BLaER1 (cell line): ENCODE data around the gene APOL1.
A peak's percentile ranks its signal among the peaks of the same experiment; 100 is the strongest.

Experiments
- H3K27ac ChIP-seq: shearing (Covaris generic); formaldehyde crosslinking; 2 replicates; pipeline ENCODE4 v1.8.1; 2022
- H3K27me3 ChIP-seq: shearing (Covaris generic); formaldehyde crosslinking; 2 replicates; pipeline ENCODE4 v1.8.1; 2022
- H3K36me3 ChIP-seq: shearing (Covaris generic); formaldehyde crosslinking; 2 replicates; pipeline ENCODE4 v1.8.1; 2022
- H3K4me1 ChIP-seq: shearing (Covaris generic); formaldehyde crosslinking; 2 replicates; pipeline ENCODE4 v1.8.1; 2022
- H3K4me2 ChIP-seq: shearing (Covaris generic); formaldehyde crosslinking; 2 replicates; pipeline ENCODE4 v1.8.1; 2022
- H3K4me3 ChIP-seq: shearing (Covaris generic); formaldehyde crosslinking; 2 replicates; pipeline ENCODE4 v1.8.1; 2022
- H3K9ac ChIP-seq: shearing (Covaris generic); formaldehyde crosslinking; 2 replicates; pipeline ENCODE4 v1.8.1; 2022
- H3K9me3 ChIP-seq: shearing (Covaris generic); formaldehyde crosslinking; 2 replicates; pipeline ENCODE4 v1.8.1; 2022
- H4K20me1 ChIP-seq: shearing (Covaris generic); formaldehyde crosslinking; 2 replicates; pipeline ENCODE4 v1.8.1; 2022
- Cebpa-rat ChIP-seq: shearing (Covaris generic); IDR thresholded peaks from 2 replicates; pipeline ENCODE4 v1.8.1; 2022

The APOL1 gene

DNA sequence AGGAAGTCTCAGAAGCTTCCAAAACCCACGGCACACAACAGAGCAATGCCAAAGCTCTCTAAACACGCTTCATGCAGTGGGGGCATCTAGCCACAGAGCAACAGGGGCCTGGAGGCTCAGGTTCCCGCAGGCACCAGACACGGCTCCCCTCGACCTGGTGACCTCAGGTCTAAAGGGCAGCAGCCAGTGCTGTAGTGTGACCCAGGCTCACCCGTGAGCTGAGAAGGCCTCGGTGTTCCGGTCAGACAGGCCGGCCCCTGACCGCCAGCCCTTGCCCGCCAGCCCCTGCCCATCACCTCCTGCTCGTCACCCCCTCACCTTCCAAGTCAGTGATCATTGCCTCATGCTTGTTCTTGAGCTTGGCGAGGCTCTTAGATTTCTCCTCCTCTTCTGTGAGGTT lies 45.7 kb downstream of the APOL1 start:
- Histone ChIP-seq H3K36me3 (peaks cover 100% of the 10 kb centered on the region), H3K9ac (no peak overlapping the region), H4K20me1 (peaks cover 76% of the 10 kb centered on the region), H3K4me3 (no peak overlapping the region), H3K4me2 (no peak overlapping the region; the same call in 1 of the 2 replicates), H3K27me3 (no peaks in the 10 kb centered on the region), H3K4me1 (peaks cover 49% of the 10 kb centered on the region), H3K9me3 (peaks cover 31% of the 10 kb centered on the region), H3K27ac (0 out of 2 replicates have a peak overlapping the region, but pooled peaks have one; percentile 20)
- TF ChIP-seq Cebpa-rat, result no peak

DNA sequence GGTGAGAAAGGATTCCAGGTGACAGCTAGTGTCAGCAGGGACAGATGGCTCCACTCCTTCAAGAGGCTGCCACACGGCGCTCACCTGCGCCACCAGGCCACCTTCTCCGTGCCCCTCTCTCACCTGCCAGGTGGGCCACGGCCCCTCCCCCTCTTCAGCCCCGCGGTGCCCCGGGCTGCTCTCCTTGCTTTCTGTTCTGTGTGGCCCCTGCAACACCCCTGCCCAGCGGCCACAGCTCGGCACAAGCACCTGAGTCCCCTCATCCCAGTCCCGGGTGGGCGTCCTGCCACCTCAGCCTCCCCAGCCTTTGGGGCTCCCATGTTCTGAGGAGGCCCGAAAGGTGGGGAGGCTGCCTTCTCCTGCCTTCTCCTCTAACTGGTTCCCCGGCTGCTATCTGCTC lies 46.4 kb downstream of the APOL1 start:
- Histone ChIP-seq H3K9ac (peak overlapping the region; percentile 54; the same call in 1 of the 2 replicates), H3K27me3 (no peaks in the 10 kb centered on the region), H3K4me2 (peak overlapping the region; percentile 80), H3K9me3 (peaks cover 24% of the 10 kb centered on the region), H4K20me1 (peaks cover 83% of the 10 kb centered on the region), H3K4me3 (no peak overlapping the region), H3K36me3 (peaks cover 100% of the 10 kb centered on the region), H3K27ac (peak overlapping the region; percentile 67; the same call in 1 of the 2 replicates), H3K4me1 (peaks cover 49% of the 10 kb centered on the region)
- no peak for TF ChIP-seq Cebpa-rat

DNA sequence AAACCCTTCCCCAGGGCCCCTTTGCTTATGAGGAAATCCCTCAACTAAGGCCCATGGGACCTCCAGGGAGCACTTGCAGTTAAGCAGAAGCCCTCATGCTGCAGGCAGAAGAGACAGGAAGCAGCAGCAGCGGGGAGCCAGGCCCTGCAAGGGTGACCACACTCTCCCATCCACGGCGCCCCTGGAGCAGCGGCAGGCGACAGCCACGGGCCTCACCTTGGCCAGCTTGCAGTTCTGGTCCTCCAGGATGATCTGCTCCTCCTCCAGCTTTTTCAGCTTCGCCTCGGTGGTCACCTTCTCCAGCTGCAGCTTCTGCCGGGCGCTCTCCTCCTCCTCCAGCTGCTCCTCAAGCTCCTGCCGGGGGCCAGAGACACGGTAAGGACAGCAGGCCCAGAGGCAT lies 47.0 kb downstream of the APOL1 start:
- TF ChIP-seq Cebpa-rat, result no peak
- Histone ChIP-seq H3K4me2 (peak overlapping the region; percentile 80), H3K4me1 (peaks cover 49% of the 10 kb centered on the region), H3K9ac (peak overlapping the region; percentile 54), H3K9me3 (peaks cover 18% of the 10 kb centered on the region), H3K27me3 (no peaks in the 10 kb centered on the region), H3K4me3 (peak overlapping the region; percentile 42), H3K36me3 (peaks cover 100% of the 10 kb centered on the region), H3K27ac (peak overlapping the region; percentile 67), H4K20me1 (peaks cover 86% of the 10 kb centered on the region)

DNA sequence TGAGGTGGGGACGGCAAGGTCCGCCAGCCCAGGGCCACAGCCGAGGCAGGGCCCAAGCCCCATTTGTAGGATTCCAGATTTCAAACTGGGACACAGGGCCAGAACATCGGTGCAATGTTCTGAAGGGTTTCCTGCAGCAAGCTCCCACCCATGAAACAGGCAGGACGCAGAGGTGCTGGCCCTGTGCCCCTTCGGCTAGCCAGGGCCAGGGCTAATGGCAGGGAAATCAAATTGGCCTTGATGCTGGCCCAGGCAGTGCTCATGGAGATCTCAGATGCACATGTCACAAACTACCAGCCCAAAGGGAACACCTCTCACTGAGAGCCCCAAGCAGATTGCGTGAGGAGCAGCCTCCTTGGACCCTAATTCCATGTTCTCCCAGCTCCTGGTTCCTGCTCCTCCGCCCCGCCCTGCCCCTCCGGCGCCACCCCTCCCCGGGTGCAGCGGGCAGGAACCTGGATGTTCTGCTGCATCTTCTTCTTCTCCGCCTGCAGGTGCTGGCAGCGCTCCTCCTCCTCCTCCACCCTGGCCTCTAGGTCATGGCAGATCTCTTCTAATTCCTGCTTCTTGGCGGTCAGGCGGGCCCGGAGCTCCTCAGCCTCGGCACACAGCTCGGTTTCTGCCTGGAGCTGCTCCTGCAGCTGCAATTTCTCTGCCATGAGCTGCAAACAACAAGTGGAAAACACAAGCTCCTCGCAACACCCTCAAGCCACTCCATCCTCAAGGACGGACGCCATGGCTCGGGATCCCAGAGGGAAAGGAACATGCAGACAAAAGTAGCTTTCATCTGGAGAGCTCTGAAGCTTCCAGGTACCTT lies 47.7 kb downstream of the APOL1 start:
- H3K27me3 ChIP-seq, result no peaks in the 10 kb centered on the region
- H3K4me1 ChIP-seq, result peaks cover 49% of the 10 kb centered on the region
- H3K36me3 ChIP-seq, result peaks cover 100% of the 10 kb centered on the region
- H3K9me3 ChIP-seq, result peaks cover 11% of the 10 kb centered on the region
- TF ChIP-seq Cebpa-rat, result no peak
- H3K27ac ChIP-seq, result peak overlapping the region; percentile 67
- H3K9ac ChIP-seq, result peak overlapping the region; percentile 54
- H3K4me3 ChIP-seq, result peak overlapping the region; percentile 42
- H4K20me1 ChIP-seq, result peaks cover 89% of the 10 kb centered on the region
- peak overlapping the region; percentile 80 for H3K4me2 ChIP-seq

DNA sequence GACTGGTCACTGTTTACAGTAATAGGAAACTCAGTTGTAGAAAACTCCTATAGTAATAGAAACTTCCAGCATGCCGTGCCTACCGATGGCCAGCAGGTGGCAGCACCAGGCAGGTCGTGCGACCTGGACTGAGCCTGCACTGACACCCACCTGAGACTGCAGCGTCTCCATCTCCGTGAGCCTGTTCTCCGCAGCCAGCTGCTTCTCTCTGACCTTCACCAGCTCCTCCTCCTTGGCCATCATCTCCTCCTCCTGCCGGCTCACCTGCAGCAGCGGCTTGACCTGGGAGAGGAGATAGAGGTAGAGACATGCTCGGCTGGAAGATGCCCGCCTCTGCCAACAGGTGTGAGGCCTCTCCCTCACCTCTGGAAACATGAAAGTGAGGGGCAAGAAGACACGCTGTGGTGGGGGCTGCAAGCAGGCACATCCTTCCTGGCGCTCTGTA lies 48.5 kb downstream of the APOL1 start:
- peak overlapping the region; percentile 80 for H3K4me2 ChIP-seq
- H3K4me1 ChIP-seq, result peaks cover 49% of the 10 kb centered on the region
- peaks cover 100% of the 10 kb centered on the region for H3K36me3 ChIP-seq
- no peak overlapping the region for H3K4me3 ChIP-seq
- H4K20me1 ChIP-seq, result peaks cover 97% of the 10 kb centered on the region
- no peak overlapping the region for H3K27ac ChIP-seq
- H3K9ac ChIP-seq, result no peak overlapping the region
- no peaks in the 10 kb centered on the region for H3K27me3 ChIP-seq
- peaks cover 5% of the 10 kb centered on the region; the same call in 1 of the 2 replicates for H3K9me3 ChIP-seq
- no peak for TF ChIP-seq Cebpa-rat

DNA sequence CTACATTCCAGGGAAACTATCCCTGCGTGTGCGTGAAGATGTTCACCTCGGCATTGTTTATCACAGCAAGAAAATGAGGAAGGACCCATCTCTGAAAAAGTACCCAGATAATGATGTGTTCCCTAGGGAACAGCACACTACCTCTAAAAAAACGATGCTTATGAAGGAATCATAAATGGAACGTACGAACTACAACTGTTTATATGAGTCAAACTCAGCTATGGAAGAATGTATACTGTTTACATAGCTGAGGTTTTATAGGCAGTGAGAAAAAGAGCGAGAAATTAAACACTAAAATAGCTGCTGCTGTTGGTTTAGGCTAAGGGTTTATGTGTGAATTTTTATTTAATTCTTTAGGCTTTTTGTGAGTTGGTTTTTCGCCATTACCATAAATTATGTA lies 48.9 kb downstream of the APOL1 start:
- TF ChIP-seq Cebpa-rat, result no peak
- H3K9me3 ChIP-seq, result peaks cover 1% of the 10 kb centered on the region; the same call in 1 of the 2 replicates
- no peak overlapping the region for H3K27ac ChIP-seq
- H3K4me1 ChIP-seq, result peaks cover 49% of the 10 kb centered on the region
- H3K9ac ChIP-seq, result no peak overlapping the region
- no peaks in the 10 kb centered on the region for H3K27me3 ChIP-seq
- no peak overlapping the region for H3K4me3 ChIP-seq
- peaks cover 98% of the 10 kb centered on the region for H4K20me1 ChIP-seq
- peaks cover 100% of the 10 kb centered on the region for H3K36me3 ChIP-seq
- peak overlapping the region; percentile 80 for H3K4me2 ChIP-seq

DNA sequence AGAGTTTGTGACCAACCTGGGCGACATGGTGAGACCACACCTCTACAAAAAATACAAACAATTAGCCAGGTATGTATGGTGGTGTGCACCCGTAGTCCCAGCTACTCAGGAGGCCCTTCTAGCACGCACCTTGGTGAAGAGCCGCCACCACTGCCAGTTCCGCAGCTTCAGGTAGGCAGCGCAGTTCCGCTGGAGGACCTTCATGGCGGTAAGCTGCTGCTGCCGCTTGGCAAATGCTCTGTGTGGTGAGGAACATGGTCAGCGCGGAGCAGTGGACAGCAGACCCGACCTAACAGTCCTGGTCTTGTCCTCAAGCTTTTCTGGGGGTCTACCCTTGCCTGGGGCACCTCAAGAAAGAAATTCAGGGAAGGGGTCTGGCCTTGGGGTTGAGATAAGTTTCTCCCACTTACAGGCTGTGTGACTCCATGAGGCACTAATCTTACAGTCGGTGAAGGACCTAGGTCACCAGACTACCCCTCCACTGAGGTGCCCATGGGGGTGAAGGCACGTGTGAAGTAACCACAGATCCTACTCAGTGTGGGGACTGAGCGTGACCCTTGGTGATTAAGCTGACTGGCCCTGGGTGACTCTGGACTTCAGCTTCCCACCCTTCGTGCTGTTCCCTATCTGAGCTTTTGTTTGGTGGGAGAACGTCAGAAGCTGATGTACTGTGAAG lies 49.6 kb downstream of the APOL1 start:
- H3K27ac ChIP-seq, result 0 out of 2 replicates have a peak overlapping the region, but pooled peaks have one; percentile 31
- H3K4me1 ChIP-seq, result peaks cover 49% of the 10 kb centered on the region
- peak overlapping the region; percentile 80; the same call in 1 of the 2 replicates for H3K4me2 ChIP-seq
- no peak overlapping the region for H3K4me3 ChIP-seq
- H3K27me3 ChIP-seq, result no peaks in the 10 kb centered on the region
- H3K9ac ChIP-seq, result no peak overlapping the region
- no peaks in the 10 kb centered on the region for H3K9me3 ChIP-seq
- H4K20me1 ChIP-seq, result peaks cover 100% of the 10 kb centered on the region
- H3K36me3 ChIP-seq, result peaks cover 100% of the 10 kb centered on the region
- no peak for TF ChIP-seq Cebpa-rat

DNA sequence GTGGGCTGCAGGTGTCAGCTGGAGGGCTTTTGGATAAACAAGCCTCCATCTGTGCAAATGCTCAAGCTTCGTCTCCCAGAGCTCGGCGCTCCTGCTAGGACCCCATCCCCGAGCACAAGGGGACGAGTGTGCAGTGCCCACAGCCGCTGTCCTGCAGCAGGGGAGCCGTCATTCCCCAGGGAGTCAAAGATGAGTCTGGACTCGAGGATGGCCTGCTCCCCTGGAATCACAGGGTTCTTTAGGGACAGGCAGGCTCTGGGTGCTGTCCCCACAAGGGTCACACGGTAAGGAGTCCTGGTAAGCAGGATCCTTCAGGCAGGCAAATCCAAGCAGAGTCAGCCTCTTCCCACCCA lies 50.2 kb downstream of the APOL1 start:
- Histone ChIP-seq H3K4me1 (peaks cover 49% of the 10 kb centered on the region), H3K27me3 (no peaks in the 10 kb centered on the region), H3K4me3 (no peak overlapping the region), H3K9ac (no peak overlapping the region), H3K9me3 (no peaks in the 10 kb centered on the region), H3K4me2 (no peak overlapping the region; the same call in 1 of the 2 replicates), H3K27ac (no peak overlapping the region), H4K20me1 (peaks cover 100% of the 10 kb centered on the region), H3K36me3 (peaks cover 100% of the 10 kb centered on the region)
- TF ChIP-seq Cebpa-rat, result no peak

DNA sequence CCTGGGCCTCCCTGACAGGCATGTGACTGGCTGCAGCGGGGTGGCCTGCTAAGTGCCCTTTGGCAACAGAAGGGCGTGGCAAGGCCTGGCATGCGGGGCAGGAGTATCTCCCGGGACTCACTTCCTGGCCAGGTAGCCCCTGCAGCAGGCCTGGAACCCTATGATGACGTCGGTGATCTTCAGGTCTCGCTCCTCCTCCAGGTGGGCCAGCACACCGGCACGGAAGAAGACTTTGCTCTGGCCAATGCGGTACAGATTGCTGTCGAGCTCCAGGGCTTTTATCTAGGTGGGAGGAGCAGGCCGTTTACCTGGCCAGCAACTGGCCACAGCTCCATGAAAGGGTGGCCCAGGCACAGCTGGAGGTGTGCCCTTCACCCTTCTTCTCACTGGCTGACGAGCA lies 50.9 kb downstream of the APOL1 start:
- Histone ChIP-seq H3K4me1 (peaks cover 44% of the 10 kb centered on the region), H3K9ac (no peak overlapping the region), H3K4me2 (no peak overlapping the region), H4K20me1 (peaks cover 100% of the 10 kb centered on the region), H3K27ac (no peak overlapping the region), H3K4me3 (no peak overlapping the region), H3K9me3 (no peaks in the 10 kb centered on the region), H3K27me3 (no peaks in the 10 kb centered on the region), H3K36me3 (peaks cover 100% of the 10 kb centered on the region)
- no peak for TF ChIP-seq Cebpa-rat

DNA sequence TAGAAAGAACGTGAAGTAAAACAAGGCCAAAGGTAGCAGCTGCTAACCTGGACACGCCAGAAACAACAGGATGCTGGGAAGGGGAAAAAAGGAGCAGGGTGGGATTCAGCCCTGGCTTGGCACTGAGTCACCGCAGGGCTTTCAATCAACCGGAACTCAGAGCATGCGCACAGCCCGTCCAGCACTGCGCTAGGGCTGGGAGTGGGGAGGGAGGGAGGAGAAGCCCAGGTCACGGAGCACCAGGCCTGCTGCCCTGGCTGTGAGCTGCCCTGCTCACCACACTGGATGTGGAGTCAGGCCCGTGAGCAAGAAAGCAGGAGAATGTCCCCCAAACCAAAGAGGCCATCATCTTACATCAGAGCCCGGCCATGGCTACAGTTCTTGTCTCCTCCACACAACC lies 51.5 kb downstream of the APOL1 start:
- no peak overlapping the region for H3K4me2 ChIP-seq
- TF ChIP-seq Cebpa-rat, result no peak
- peaks cover 39% of the 10 kb centered on the region for H3K4me1 ChIP-seq
- no peak overlapping the region for H3K9ac ChIP-seq
- 0 out of 2 replicates have a peak overlapping the region, but pooled peaks have one; percentile 22 for H3K27ac ChIP-seq
- no peaks in the 10 kb centered on the region for H3K9me3 ChIP-seq
- H4K20me1 ChIP-seq, result peaks cover 100% of the 10 kb centered on the region
- H3K36me3 ChIP-seq, result peaks cover 100% of the 10 kb centered on the region
- no peaks in the 10 kb centered on the region for H3K27me3 ChIP-seq
- H3K4me3 ChIP-seq, result no peak overlapping the region
